PC-3 (cell line): ENCODE measurements around the gene PLOD1. TPM values are rescaled to one million over a fixed set of nuclear protein-coding genes. Genes with fewer than 3 reads are reported as not detected.
"Not testable (repeated sequence)": the region's sequence is repeated elsewhere in the genome, so short reads cannot be mapped to it uniquely, and the experiment has no call there.

Experiments used
- ATAC-seq: fragments of 200-7000 bp; cut with Tn5 transposase; 2 replicates; pipeline ENCODE4 v1.9.1; 2020; ENCODE audit warnings: mild to moderate bottlenecking, moderate library complexity
- BruUV-seq: library from RNA; stranded (reverse); fragments of 400-500 nt; replicated peaks from 2 replicates; lab custom pipeline; 2021; lab: Mats Ljungman, UMichigan
- CTCF ChIA-PET: fragments of 300-600 bp; sonication (Branson Sonifier 250); formaldehyde crosslinking; loops from one replicate; lab custom pipeline; 2022; ENCODE audit warnings: antibody characterized with exemption; lab: Charles Lee
- POLR2A ChIA-PET: fragments of 300-600 bp; sonication (Branson Sonifier 250); formaldehyde crosslinking; loops from one replicate; lab custom pipeline; 2022; ENCODE audit warnings: antibody characterized with exemption; ENCODE audit not compliant: unreplicated experiment; lab: Charles Lee
- DNase-seq: peaks from one replicate; pipeline ENCODE4 v3.0.0-alpha.2; 2015
- H2AFZ ChIP-seq: fragments of 300-600 bp; sonication (generic); 2 replicates; pipeline ENCODE4 v1.6.0; 2016; ENCODE audit warnings: antibody characterized with exemption, low read length
- H3F3A ChIP-seq: fragments of 300-600 bp; sonication (generic); one replicate; pipeline ENCODE4 v1.6.0; 2017; ENCODE audit warnings: antibody characterized with exemption, low read length, control low read depth, mild to moderate bottlenecking; ENCODE audit not compliant: unreplicated experiment
- H3K27ac ChIP-seq: fragments of 300-600 bp; sonication (generic); 2 replicates; pipeline ENCODE4 v1.5.1; 2016; ENCODE audit warnings: mild to moderate bottlenecking, low read length
- H3K27me3 ChIP-seq: fragments of 300-600 bp; sonication (generic); 2 replicates; pipeline ENCODE4 v1.6.1; 2016; ENCODE audit warnings: low read length, mixed read lengths
- H3K36me3 ChIP-seq: fragments of 300-600 bp; sonication (generic); 2 replicates; pipeline ENCODE4 v1.6.1; 2016; ENCODE audit warnings: low read depth, mixed run types, low read length, mixed read lengths
- H3K4me1 ChIP-seq: fragments of 300-600 bp; sonication (generic); 2 replicates; pipeline ENCODE4 v1.5.1; 2016; ENCODE audit warnings: low read length; ENCODE audit not compliant: insufficient read depth
- H3K4me2 ChIP-seq: fragments of 300-600 bp; sonication (generic); 2 replicates; pipeline ENCODE4 v1.6.0; 2016; ENCODE audit warnings: low read length
- H3K4me3 ChIP-seq: fragments of 300-600 bp; sonication (generic); 2 replicates; pipeline ENCODE4 v1.5.1; 2016; ENCODE audit warnings: mild to moderate bottlenecking, low read length, mixed read lengths
- H3K79me2 ChIP-seq: fragments of 300-600 bp; sonication (generic); 2 replicates; pipeline ENCODE4 v1.6.1; 2017; ENCODE audit warnings: low read length, mixed read lengths
- H3K9ac ChIP-seq: fragments of 300-600 bp; sonication (generic); 2 replicates; pipeline ENCODE4 v1.6.0; 2016; ENCODE audit warnings: mild to moderate bottlenecking, low read length
- H3K9me2 ChIP-seq: fragments of 300-600 bp; sonication (generic); replicated peaks from 2 replicates; pipeline ENCODE4 v1.6.1; 2016; ENCODE audit warnings: mixed run types, low read length, mixed read lengths
- H3K9me3 ChIP-seq: fragments of 300-600 bp; sonication (generic); 2 replicates; pipeline ENCODE4 v1.6.1; 2016; ENCODE audit warnings: low read length, mixed read lengths
- H4K20me1 ChIP-seq: fragments of 300-600 bp; sonication (generic); 2 replicates; pipeline ENCODE4 v1.6.1; 2016; ENCODE audit warnings: low read length, mixed read lengths
- EZH2 ChIP-seq: fragments of 300-600 bp; sonication (generic); IDR thresholded peaks from one replicate; pipeline ENCODE4 v1.6.1; 2017; ENCODE audit warnings: antibody characterized with exemption, mild to moderate bottlenecking, low read length; ENCODE audit not compliant: unreplicated experiment
- EZH2phosphoT487 ChIP-seq: fragments of 300-600 bp; sonication (generic); IDR thresholded peaks from 2 replicates; pipeline ENCODE4 v1.6.1; 2018; ENCODE audit warnings: mild to moderate bottlenecking, antibody characterized with exemption, low read length, borderline replicate concordance
- intact Hi-C: fragments of 100-400 bp; cut with micrococcal nuclease; formaldehyde crosslinking; loops from 2 replicates; pipeline ENCODE4 v1.9.0; 2023
- total RNA-seq: library from RNA; depleted of rRNA; stranded (reverse); fragments of >200 nt; gene quantifications from 2 replicates; pipeline ENCODE4 v1.2.3, GENCODE V29; 2014
- TF ChIP-seq, protein P1 (sequence below): fragments of 300-600 bp; sonication (generic); conservative IDR thresholded peaks from 2 replicates; pipeline ENCODE4 v1.5.1; 2017; ENCODE audit warnings: antibody characterized with exemption, low read depth, mild to moderate bottlenecking, low read length

The PLOD1 gene
- total RNA-seq, 1 experiment from 2014 or later, result 179 TPM

GRCh38 chr1:12005488-12006166 is 71.1 kb downstream of the PLOD1 start:
- H3K9ac ChIP-seq, result no peak overlapping the region
- no peak overlapping the region for H3K4me2 ChIP-seq
- H4K20me1 ChIP-seq, result no peaks in the 10 kb centered on the region
- ATAC-seq (no peak), DNase-seq (no peak)
- H3K9me3 ChIP-seq, result no peaks in the 10 kb centered on the region
- ChIA-PET CTCF (no interaction called here), POLR2A (no interaction called here)
- no peaks in the 10 kb centered on the region for H3K27me3 ChIP-seq
- H3K9me2 ChIP-seq, result no peaks in the 10 kb centered on the region
- peaks cover 61% of the 10 kb centered on the region for H3K36me3 ChIP-seq
- H2AFZ ChIP-seq, result no peak overlapping the region
- no peaks in the 10 kb centered on the region for H3F3A ChIP-seq
- TF ChIP-seq EZH2, result no peak
- no peak for TF ChIP-seq EZH2phosphoT487
- TF ChIP-seq, protein P1, sequence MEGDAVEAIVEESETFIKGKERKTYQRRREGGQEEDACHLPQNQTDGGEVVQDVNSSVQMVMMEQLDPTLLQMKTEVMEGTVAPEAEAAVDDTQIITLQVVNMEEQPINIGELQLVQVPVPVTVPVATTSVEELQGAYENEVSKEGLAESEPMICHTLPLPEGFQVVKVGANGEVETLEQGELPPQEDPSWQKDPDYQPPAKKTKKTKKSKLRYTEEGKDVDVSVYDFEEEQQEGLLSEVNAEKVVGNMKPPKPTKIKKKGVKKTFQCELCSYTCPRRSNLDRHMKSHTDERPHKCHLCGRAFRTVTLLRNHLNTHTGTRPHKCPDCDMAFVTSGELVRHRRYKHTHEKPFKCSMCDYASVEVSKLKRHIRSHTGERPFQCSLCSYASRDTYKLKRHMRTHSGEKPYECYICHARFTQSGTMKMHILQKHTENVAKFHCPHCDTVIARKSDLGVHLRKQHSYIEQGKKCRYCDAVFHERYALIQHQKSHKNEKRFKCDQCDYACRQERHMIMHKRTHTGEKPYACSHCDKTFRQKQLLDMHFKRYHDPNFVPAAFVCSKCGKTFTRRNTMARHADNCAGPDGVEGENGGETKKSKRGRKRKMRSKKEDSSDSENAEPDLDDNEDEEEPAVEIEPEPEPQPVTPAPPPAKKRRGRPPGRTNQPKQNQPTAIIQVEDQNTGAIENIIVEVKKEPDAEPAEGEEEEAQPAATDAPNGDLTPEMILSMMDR, result no peak
- intact Hi-C loops, result no loop called here
- no TSS peak for BruUV-seq
- no peak overlapping the region for H3K4me3 ChIP-seq
- H3K27ac ChIP-seq, result no peak overlapping the region
- no peaks in the 10 kb centered on the region for H3K4me1 ChIP-seq
- H3K79me2 ChIP-seq, result no peaks in the 10 kb centered on the region

DNA sequence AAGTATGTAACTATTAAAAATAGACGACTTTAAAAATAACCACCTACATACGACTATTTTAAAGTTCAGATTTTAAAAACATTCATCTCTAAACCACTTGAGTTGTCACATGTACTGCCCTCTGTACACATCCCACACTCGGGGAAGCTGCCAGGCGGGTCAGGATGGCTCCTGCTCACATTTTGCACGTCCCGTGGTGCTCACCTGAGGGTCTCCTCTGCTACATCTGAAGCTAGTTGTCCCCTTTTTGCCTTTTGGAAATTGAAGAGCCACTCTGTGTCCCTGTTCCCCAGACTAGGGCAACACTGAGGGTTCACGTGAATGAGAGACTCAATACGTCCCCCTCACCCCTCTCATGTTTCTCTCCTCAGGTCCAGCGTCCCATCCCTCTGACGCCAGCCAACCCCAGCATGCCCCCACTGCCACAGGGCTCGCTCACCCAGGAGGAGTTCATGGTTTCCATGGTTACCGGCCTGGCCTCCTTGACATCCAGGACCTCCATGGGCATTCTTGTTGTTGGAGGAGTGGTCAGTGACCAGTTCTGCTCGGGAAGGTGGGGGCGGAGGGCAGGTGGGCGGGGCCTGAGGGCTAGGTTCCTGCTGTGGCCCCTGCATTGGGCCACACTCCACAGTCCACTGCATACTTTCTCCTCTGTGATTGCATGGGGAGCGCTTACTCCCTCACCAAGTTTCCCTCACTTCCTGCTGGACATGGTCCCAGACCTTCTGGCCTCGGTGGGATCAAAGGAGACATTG is 71.8 kb downstream of the PLOD1 start:
- no peaks in the 10 kb centered on the region for H3K4me1 ChIP-seq
- ChIA-PET CTCF (no interaction called here), POLR2A (no interaction called here)
- H3K9ac ChIP-seq, result no peak overlapping the region
- H3F3A ChIP-seq, result no peaks in the 10 kb centered on the region
- ATAC-seq (no peak), DNase-seq (no peak)
- no TSS peak for BruUV-seq
- no peaks in the 10 kb centered on the region for H3K9me2 ChIP-seq
- no peaks in the 10 kb centered on the region for H4K20me1 ChIP-seq
- H3K4me3 ChIP-seq, result no peak overlapping the region
- H3K79me2 ChIP-seq, result no peaks in the 10 kb centered on the region
- peaks cover 58% of the 10 kb centered on the region for H3K36me3 ChIP-seq
- no peaks in the 10 kb centered on the region for H3K9me3 ChIP-seq
- H3K4me2 ChIP-seq, result no peak overlapping the region
- no peak overlapping the region for H3K27ac ChIP-seq
- no peaks in the 10 kb centered on the region for H3K27me3 ChIP-seq
- no peak for TF ChIP-seq EZH2phosphoT487
- no peak for TF ChIP-seq EZH2
- TF ChIP-seq, protein P1, result no peak
- intact Hi-C loops, result no loop called here
- H2AFZ ChIP-seq, result no peak overlapping the region

DNA sequence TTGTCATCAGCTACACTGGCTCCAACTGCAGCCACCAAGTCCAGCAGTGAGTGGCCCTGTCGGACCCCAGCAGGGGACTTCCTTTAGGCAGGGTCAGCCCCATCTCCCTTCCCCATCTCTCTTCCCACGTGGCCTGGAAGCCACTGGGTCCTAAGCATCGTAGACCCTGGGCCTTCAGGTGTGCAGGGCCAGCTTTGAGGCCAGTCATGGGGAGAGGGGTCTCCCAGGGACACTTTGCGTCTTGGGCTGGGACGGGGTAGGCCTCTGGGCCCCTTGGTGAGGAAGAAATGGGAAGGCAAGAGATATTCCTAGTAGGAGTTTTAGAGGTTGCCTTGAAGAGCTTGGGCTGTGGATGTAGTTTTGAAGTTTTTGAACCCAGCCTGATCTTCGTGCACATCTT is 72.7 kb downstream of the PLOD1 start:
- no peak for ATAC-seq
- H3K9ac ChIP-seq, result no peak overlapping the region
- no peaks in the 10 kb centered on the region for H3K27me3 ChIP-seq
- no peak overlapping the region for H3K4me3 ChIP-seq
- H3K27ac ChIP-seq, result no peak overlapping the region
- no peaks in the 10 kb centered on the region for H3K4me1 ChIP-seq
- H3K9me2 ChIP-seq, result no peaks in the 10 kb centered on the region
- no peak overlapping the region for H2AFZ ChIP-seq
- TF ChIP-seq, protein P1, result no peak
- no peak for TF ChIP-seq EZH2phosphoT487
- no peak for TF ChIP-seq EZH2
- intact Hi-C loops, result no loop called here
- no peaks in the 10 kb centered on the region for H3K9me3 ChIP-seq
- no peaks in the 10 kb centered on the region for H3K79me2 ChIP-seq
- no peak for DNase-seq
- no peaks in the 10 kb centered on the region for H4K20me1 ChIP-seq
- no peak overlapping the region for H3K4me2 ChIP-seq
- POLR2A ChIA-PET, result no interaction called here
- CTCF ChIA-PET, result no interaction called here
- no TSS peak for BruUV-seq
- H3K36me3 ChIP-seq, result peaks cover 58% of the 10 kb centered on the region
- no peaks in the 10 kb centered on the region for H3F3A ChIP-seq

DNA sequence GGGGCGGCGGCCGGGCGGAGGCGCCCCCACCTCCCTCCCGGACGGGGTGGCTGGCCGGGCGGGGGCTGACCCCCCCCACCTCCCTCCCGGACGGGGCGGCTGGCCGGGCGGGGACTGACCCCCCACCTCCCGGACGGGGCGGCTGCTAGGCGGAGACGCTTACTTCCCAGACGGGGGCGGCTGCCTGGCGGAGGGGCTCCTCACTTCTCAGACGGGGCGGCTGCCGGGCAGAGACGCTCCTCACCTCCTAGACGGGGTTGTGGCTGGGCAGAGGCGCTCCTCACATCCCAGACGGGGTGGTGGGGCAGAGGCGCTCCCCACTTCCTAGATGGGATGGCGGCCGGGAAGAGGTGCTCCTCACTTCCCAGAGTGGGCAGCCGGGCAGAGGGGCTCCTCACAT is 73.8 kb downstream of the PLOD1 start:
- H3K4me2 ChIP-seq, H3K79me2 ChIP-seq, H3K9me2 ChIP-seq, H3K9me3 ChIP-seq, intact Hi-C loops, H3K4me1 ChIP-seq, H3K27ac ChIP-seq, ATAC-seq, H3K4me3 ChIP-seq, POLR2A ChIA-PET, H3K27me3 ChIP-seq, H3K9ac ChIP-seq, H4K20me1 ChIP-seq, DNase-seq, BruUV-seq, H3F3A ChIP-seq, H2AFZ ChIP-seq, CTCF ChIA-PET: not testable (repeated sequence)
- H3K36me3 ChIP-seq, result peaks cover 59% of the 10 kb centered on the region
